NB4 (cell line): ENCODE results near the gene FUT7.

ENCODE experiments used
- CTCF ChIP-seq: IDR thresholded peaks from one replicate; pipeline ENCODE4 v1.5.1; 2012; ENCODE audit warnings: low read depth, low read length
- MYC ChIP-seq: IDR thresholded peaks from 2 replicates; pipeline ENCODE4 v1.6.1; 2011; ENCODE audit warnings: low read depth, low read length
- POLR2A ChIP-seq: IDR thresholded peaks from 2 replicates; pipeline ENCODE4 v1.6.1; 2011; ENCODE audit warnings: mild to moderate bottlenecking; ENCODE audit not compliant: insufficient read length; ENCODE audit errors: extremely low read depth

- TF ChIP-seq CTCF = no peak
- peak; percentile 28 for TF ChIP-seq POLR2A
- no peak for TF ChIP-seq MYC
These were observed 45.3 kb upstream of the FUT7 start, which contains the start of gene UAP1L1 for GRCh38 chr9:137077010-137077747.
